HG02870 (cell line): Measurements from ENCODE around the gene GAA.
"Not testable (repeated sequence)": the region's sequence is repeated elsewhere in the genome, so short reads cannot be mapped to it uniquely, and the experiment has no call there.

Experiments used
- ATAC-seq: cut with Tn5 transposase; IDR thresholded peaks from one replicate; pipeline ENCODE4 v1.9.1; 2021; ENCODE audit warnings: mild to moderate bottlenecking, moderate library complexity; ENCODE audit not compliant: unreplicated experiment

The GAA gene

DNA sequence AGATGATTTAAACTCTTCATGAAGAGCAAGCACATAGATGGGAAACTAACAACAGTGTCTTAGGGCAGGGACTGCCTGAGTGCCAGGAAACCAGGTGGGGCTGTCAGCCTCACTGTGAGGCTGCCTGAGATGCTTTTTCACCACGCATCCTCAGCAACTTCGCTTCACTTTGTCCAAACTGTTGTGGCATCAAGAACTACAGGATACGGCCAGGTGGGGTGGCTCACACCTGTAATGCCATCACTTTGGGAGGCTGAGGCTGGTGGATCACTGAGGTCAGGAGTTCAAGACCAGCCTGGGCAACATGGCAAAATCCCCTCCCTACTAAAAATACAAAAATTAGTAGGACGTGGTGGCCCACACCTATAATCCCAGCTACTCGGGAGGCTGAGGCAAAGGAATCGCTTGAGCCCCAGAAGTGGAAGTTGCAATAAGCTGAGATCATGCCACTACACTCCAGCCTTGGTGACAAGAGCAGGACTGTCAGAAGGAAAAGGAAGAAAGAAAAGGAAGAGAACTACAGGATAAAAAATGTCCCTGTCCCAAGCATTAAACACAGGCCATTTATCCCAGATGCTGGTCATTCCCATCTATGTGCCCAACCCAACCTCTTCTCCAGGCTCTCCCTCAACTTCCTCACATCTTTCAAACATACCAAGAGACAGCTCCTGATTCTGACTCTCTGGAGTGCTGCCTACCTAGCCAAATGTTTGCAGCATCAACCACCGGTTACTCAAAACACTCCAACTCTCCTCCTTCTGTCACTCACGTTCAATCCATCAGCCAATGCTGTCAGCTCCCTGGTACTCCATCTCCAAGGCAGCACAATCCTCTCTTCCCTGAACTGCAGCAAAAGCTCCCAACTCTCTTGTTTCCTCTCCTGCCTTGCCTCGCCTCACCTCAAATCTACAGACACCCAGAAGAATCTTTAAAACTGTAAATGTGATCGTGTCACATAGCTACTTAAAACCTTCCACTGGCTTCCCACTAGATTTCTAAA, 44.0 kb downstream of the GAA start:
- ATAC-seq, result no peak

- peak; percentile 14 for ATAC-seq
Observed at GRCh38 chr17:80146121-80147034, 45.0 kb downstream of the GAA start.

DNA sequence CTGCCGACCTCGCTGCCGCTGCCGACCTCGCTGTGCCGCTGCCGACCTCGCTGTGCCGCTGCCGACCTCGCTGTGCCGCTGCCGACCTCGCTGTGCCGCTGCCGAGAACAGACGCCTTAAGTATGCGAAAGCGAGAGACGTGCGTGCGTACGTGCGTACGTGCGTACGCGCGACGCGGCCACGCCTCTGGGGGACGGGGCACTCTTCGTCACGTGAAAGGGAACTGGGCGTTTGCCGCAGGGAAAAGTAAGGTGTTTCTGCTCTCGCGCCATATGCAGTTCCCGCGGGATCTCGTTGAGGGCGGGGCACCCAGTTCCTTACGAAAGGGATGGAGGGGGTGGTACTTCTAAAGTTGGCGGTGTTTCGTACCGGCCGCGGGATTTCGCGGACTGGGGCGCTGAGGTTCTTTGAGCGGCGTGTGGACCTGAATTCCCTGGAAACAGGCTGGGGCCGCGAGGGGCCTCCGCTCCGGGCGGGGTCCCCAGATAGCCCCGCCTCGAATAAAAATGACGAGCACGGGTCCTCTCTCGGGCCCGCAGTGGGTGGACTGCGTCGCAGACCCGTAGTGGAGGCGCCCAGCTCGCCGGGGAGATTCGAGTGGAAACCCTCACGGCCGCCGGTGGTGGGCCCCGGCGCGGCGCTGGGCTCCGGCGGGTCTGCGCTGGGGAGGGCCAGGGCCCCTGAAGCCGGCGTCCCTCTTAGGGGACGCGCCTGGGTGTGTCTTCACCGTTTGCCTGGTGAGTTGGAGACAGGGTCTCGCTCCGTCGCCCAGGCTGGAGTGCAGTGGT, 45.8 kb downstream of the GAA start, which contains the start of gene EIF4A3:
EIF4A3 (minus strand) TSS at position 94 of the 788 bp plus-strand sequence. CDS start 167 bp downstream, outside the sequence.
- ATAC-seq, result peak; percentile 84

- ATAC-seq, result no peak
Observed at GRCh38 chr17:80151333-80151732, 50.0 kb downstream of the GAA start.

- ATAC-seq, result no peak
Observed at GRCh38 chr17:80152081-80152702, 50.8 kb downstream of the GAA start.

- no peak for ATAC-seq
Observed at GRCh38 chr17:80153004-80153403, 51.6 kb downstream of the GAA start.

- no peak for ATAC-seq
Observed at GRCh38 chr17:80154166-80154565, 52.8 kb downstream of the GAA start.

GRCh38 chr17:80155600-80155999, 54.2 kb downstream of the GAA start:
- ATAC-seq, result not testable (repeated sequence)

DNA sequence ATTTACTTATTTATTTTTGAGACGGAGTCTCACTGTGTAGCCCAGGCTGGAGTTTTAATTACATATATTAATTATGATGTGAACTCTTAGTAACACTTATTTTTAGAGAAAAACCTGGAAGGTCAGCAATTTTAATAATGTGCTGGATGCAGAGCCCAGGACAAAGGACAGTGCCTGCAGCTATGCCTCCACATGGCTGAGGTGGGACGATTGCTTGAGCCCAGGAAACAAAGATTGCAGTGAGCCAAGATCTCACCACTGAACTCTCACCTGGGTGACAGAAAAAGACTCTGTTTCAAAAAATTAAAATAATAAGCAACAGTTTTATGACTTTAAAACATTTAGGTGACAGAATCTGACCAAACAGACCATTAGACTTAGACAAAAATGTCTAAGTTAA, 57.5 kb downstream of the GAA start:
- ATAC-seq, result no peak

DNA sequence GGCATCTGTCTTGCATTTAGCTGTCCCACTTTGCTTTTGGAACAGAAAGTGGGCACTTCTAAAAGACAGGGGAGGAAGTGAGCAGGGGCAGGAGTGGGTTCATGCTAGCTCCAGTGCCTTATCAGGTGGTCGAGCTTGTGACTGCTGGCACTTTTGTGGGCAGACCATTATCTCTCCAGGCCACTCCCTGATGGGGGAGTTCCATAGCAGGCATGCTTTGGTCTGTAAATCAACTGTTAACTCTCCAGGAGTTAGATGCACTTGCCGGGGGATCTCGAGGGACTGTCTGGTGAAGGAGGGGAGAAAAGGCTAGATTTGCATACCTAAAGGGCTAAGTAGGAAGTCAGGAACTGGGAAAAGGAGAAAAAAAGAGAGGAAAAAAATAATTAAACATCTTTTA, 59.2 kb downstream of the GAA start:
- no peak for ATAC-seq

DNA sequence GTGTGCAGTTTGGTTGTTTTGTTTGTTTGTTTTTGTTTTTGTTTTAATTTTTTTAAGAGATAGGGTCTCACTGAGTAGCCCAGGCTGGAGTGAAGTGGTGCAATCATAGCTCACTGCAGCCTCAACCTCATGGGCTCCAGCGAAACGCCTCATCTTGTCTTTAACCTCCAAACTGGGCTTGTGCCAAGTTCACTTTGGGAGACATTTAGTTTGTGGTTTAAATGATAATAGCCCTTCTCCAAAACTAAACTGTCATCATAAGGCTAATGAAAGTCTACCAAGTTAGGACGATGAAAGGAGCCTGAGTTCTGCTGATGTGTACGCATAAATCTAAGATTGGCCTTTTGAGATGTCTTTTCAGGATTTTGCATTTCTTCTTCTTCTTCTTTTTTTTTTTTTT, 62.0 kb downstream of the GAA start:
- no peak for ATAC-seq

DNA sequence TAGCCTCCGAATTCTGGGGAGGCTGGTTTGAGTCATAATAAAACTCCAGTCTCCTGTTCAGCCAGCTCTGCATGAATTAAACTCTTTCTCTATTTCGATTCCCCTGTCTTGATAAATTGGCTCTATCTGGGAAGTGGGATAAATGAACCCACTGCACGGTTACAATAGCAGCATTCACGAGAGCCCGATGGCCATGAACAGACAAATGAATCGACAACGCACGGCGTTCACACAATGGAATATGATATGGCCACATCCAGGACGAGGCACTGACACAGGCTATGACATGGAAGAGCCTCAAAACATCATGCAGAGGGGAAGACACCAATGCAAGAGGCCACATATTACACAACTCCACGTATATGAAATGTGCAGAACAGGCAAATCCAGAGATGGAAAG, 62.8 kb downstream of the GAA start:
- ATAC-seq, result no peak

GRCh38 chr17:80166446-80166845, 65.1 kb downstream of the GAA start:
- no peak for ATAC-seq

DNA sequence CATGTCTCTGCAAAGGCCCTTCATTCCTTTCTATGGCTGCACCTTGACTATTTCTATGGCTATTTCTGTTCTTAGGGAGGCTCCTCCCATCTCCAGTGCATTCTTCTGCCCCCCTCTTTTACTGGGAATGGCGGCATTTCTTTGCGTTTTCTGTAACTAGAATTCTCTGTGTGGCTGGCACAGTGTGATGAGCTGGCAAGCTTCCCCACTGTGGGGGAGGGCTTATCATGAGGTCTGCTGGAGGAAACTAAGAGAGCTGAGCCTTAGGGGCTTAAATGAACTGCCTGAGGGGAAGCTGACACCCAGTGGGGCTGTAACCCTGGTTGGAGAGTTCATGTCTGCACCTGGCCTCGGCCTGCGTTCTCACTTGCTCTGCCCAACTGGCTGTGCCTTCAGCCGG, 67.0 kb downstream of the GAA start:
- no peak for ATAC-seq

GRCh38 chr17:80169107-80169506, 67.7 kb downstream of the GAA start:
- ATAC-seq, result no peak
